ENCODE results near the gene PRKCZ.

The PRKCZ gene

GRCh38 chr1:2045468-2046173, 4.6 kb upstream of the PRKCZ start:
- DNase-seq (ENCODE audit: low read depth in 2 of 3, low spot score in 2 of 3) = no peak

GRCh38 chr1:2046174-2046917, 3.9 kb upstream of the PRKCZ start:
- no peak for DNase-seq (ENCODE audit: low read depth in 2 of 3, low spot score in 2 of 3)

- no peak for DNase-seq (ENCODE audit: low read depth in 2 of 3, low spot score in 2 of 3)
Measured at GRCh38 chr1:2046953-2047748, 3.1 kb upstream of the PRKCZ start.

- DNase-seq (ENCODE audit: low read depth in 2 of 3, low spot score in 2 of 3) = no peak
Measured at GRCh38 chr1:2047749-2048729, 2.2 kb upstream of the PRKCZ start.

DNA sequence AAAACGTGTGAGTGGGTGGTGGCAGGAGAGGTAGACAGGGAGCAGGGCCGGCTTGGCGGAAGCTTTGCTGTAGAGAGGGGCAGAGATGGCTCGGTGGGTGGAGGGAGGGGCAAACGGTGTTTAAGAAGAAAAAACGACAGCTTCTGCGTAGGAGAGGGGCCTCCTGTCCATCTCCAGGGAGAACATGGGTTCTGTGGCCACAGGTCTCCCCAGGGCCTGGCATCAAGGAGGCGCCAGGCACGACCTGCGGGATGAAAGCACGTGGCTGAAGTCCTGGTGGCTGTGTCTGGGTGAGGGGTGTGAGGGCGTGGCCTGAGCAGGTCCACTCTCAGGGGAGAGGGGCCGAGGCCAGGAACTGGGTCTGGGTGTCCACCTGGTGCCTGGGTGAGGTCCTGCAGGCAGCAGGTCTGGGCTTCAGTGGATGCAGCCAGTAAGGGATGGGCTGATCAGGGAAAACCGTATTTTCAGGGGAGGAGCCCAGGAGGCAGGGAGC, 940 bp upstream of the PRKCZ start:
- no peak for DNase-seq (ENCODE audit: low read depth in 2 of 3, low spot score in 2 of 3)

DNA sequence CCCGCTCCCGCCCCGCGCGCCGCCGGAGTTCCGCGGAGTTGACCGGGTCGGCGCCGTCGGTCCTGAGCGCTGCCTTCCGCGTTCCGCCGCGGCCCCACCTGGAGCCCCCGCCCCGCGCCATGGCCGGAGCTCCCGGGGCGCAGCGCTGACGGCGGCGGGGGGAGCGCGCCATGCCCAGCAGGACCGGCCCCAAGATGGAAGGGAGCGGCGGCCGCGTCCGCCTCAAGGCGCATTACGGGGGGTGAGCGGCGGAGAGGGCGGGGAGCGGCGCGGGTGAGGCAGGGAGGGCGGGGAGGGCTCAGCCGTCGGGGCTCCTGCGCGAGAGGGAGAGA, 216 bp downstream of the PRKCZ start:
- DNase-seq (ENCODE audit: low read depth in 2 of 3, low spot score in 2 of 3) = no peak

- DNase-seq (ENCODE audit: low read depth in 2 of 3, low spot score in 2 of 3) = no peak
Measured at GRCh38 chr1:2050793-2051682, 827 bp downstream of the PRKCZ start.

DNA sequence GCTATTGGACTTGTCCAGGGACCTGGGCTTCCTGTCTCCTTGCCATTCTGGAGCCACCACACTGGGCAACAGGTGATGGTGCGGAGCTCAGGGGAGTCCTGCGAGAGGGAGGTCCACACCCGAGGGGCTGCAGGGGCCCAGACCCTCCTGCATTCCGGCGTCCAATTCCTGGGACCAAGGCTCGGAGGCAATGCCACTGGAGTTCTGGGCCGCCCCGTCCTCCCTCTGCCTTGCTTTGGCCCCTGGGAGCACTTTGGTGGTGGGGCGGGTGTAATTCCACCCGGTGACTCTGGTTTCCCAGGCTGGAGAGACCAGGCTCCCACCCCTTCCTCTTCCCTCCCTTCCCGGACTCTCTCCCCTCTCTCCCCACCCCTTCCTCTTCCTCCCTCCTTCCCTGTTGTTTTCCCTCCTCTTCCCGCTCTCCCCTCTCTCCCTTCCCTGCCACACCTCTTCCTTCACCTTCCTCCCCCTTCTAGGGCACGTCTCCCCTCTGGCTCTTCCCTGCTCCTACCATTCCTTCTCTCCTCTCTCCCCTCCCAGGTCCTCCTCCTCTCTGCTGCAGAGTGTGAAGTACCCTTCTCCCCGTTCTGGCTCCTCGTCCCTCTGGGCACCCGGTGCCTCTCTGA, 2.0 kb downstream of the PRKCZ start:
- DNase-seq (ENCODE audit: low read depth in 2 of 3, low spot score in 2 of 3) = no peak

DNA sequence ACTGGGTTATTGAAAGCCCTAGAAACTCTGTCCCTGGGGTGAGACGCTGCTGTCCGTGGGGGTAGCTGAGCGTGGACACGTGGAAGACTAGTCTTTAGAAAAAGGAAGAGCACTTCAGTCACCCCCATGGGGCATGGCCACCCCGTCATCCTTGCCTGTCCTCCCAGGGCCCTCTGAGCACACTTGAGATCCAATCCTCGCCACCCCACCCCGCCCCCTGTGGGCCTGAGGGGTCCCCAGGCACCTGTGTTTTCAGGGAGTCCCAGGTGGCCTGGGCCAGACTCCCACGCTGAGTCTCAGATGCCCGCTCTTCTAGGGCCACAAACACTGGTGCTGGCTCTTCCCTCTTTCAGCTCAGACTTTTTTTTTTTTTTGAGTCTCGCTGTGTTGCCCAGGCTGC, 2.5 kb downstream of the PRKCZ start:
- DNase-seq (ENCODE audit: low read depth in 2 of 3, low spot score in 2 of 3) = no peak

DNA sequence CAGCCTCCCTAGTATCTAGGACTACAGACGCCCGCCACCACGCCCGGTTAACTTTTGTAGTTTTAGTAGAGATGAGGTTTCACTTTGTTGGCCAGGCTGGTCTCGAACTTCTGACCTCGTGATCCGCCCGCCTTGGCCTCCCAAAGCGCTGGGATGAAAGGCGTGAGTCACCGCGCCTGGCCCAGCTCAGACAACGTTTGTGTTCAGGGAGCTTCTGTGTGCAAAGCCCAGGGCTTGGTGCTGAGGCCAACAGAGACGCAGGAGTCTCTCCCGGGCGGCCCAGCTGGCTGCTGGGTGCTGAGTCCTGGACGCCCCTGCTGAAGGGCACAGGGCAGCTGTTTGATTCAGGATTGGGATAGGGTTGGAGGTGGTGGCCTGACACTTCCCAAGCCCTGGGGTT, 3.0 kb downstream of the PRKCZ start:
- DNase-seq (ENCODE audit: low read depth in 2 of 3, low spot score in 2 of 3) = no peak

DNA sequence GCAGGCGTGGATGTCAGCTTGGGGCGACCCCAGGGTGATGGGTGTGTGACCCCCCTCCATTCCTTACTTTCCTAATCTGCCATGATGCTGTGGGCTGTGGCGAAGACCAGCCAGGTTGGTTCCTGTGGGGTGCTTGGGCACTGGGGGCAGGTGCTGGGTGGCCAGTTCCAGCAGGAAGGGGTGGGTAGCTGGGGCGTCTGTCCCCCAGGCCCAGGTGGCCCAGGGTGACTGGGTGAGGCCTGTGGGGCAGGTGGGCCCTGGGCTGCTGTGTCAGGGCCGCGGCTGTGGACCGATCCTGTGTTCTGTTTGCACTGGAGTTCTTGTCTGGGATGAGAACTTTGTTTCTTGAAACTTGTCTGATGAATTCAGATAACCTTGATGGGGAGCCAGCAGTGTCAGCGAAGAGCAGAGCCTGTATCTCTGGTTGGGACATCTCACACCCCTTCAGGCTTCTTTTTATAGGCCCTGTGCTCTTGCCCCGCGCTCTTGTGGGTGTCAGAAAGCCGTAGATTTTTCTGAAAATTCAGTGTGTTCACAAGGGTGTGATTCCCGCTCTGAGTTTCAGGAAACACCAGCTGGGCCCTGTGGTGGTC, 3.7 kb downstream of the PRKCZ start:
- DNase-seq (ENCODE audit: low read depth in 2 of 3, low spot score in 2 of 3) = no peak

GRCh38 chr1:2054560-2054959, 4.3 kb downstream of the PRKCZ start:
- DNase-seq (ENCODE audit: low read depth in 2 of 3, low spot score in 2 of 3) = no peak

DNA sequence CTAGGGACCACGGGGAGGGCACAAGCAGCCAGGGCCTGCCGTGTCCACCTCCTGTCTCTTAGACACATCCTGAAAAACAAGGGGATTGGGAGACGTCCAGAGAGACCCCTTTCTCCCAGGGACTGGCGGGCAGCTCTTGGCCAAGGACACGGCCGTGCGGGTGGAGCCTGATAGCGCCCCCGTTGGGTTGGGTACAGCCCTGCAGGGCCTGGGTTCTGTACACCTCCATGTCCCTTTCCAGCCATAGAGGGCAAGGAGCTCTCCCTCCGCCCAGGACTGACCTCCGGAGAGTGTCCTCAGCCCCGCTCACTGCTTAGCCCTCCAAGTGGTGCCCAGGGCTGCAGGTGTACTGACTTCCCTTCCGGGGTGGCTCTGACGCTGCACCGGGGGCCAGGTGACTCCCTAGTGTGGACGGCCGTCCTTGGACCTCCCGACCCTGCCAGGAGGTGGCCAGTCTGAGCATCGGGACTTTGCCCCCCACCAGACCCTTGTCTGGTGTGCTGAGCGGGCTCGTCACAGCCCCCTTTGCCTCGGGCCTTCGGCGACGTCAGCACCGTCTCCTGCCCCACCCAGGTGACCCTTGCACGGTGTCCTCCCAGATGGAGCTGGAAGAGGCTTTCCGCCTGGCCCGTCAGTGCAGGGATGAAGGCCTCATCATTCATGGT, 5.8 kb downstream of the PRKCZ start:
- DNase-seq (ENCODE audit: low read depth in 2 of 3, low spot score in 2 of 3) = no peak

- DNase-seq (ENCODE audit: low read depth in 2 of 3, low spot score in 2 of 3) = no peak
Measured at GRCh38 chr1:2056955-2057590, 6.9 kb downstream of the PRKCZ start.

- DNase-seq (ENCODE audit: low read depth in 2 of 3, low spot score in 2 of 3) = no peak
Measured at GRCh38 chr1:2059290-2059953, 9.2 kb downstream of the PRKCZ start.

GRCh38 chr1:2060072-2060471, 9.9 kb downstream of the PRKCZ start:
- DNase-seq (ENCODE audit: low read depth in 2 of 3, low spot score in 2 of 3) = no peak

DNA sequence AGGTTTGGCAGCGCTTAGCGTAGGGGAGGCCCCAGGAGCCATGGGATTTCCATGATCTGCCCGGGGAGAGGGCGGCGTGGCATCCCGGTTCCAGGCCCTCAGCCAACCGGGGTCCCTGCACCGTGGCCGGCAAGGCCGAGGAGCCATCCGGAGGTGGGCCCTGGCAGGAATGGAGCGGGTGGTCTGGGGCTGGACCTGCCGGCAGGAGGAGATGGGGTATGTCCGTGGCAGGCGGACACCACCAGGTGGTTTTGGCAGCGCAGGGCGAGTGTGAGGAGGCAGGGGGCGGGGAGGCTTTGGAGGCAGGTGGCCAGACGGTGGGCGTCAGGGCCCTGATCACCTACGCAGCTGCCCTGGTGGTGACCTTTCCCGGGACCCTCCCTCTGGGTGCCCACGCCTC, 10.3 kb downstream of the PRKCZ start:
- DNase-seq (ENCODE audit: low read depth in 2 of 3, low spot score in 2 of 3) = no peak

Data from activated CD8-positive, alpha-beta memory T cell treated with anti-CD3 and anti-CD28 coated beads for 48 hours (primary cell).